HG02571 (cell line): Measurements from ENCODE around the gene IFNAR2.

Experiments
- ATAC-seq: cut with Tn5 transposase; IDR thresholded peaks from one replicate; pipeline ENCODE4 v1.9.1; 2021; ENCODE audit warnings: mild to moderate bottlenecking, moderate library complexity; ENCODE audit not compliant: unreplicated experiment

IFNAR2 gene

DNA sequence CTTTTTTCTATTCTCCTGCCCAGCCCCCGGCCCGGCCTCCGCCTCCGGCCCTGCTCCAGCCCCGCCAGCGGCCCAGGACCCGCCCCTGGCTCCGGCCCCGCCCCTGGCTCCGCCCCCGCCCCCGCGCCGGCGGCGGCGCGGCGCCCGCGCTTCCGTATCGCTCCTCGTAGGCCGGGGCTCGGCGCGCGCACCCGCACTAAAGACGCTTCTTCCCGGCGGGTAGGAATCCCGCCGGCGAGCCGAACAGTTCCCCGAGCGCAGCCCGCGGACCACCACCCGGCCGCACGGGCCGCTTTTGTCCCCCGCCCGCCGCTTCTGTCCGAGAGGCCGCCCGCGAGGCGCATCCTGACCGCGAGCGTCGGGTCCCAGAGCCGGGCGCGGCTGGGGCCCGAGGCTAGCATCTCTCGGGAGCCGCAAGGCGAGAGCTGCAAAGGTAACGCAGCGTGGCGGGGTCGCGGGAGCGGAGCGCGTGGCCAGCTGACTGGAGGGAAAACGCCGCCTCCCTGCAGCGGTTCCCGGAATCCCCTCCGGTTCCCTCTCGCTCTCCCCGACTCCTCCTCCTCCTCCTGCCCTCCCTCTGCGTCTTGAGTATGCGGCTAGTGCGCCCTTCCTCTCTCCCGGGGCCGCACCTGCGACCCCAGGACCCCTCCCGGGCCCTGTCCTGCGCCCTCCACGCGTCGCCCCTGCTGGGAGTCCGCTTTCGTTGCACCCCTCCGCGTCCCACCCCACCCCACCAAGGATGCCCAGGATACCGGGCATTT, at the start of gene IFNAR2:
IFNAR2 (plus strand) TSS at position 155 of the 761 bp plus-strand sequence. CDS start 11,985 bp downstream, outside the sequence.
- peak; percentile 60 for ATAC-seq

DNA sequence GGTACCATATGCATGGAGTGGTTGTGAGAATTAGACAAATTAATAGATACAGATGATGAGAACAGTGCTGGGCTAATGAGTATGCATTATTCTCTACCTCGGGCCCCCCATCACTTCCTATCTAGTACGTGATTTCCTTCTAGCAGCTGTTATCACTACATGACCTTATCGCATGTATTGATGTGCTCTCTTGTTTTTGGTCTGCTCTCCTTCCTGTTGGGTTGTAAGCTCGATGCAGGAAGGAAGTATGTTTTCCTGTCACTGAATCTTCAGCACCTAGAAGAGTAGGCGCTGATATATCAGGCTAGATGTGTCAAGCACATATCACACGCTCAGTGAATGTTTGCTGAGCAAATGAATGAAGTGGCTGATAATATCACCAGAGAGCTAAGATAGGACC, 43.9 kb upstream of the IFNAR2 start:
- ATAC-seq: no peak

DNA sequence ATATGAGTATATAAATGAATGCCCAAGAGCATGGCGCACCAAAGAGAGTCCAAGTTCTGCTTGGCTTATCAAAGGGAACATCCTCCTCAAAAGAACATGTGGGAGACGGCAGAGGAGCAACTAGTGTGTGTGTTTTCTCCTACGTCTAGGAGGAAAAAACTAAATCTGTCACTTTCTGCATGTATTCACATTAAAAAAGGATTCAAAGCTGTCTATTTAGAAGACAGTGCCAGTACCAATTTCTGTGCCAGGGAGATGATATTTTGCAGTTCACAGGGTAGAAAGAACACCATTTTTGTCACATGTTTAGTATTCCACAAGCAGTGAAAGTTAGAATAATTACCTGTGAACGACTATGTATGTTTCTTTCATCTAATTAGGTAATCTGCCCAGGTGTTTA, 42.5 kb upstream of the IFNAR2 start:
- no peak for ATAC-seq

DNA sequence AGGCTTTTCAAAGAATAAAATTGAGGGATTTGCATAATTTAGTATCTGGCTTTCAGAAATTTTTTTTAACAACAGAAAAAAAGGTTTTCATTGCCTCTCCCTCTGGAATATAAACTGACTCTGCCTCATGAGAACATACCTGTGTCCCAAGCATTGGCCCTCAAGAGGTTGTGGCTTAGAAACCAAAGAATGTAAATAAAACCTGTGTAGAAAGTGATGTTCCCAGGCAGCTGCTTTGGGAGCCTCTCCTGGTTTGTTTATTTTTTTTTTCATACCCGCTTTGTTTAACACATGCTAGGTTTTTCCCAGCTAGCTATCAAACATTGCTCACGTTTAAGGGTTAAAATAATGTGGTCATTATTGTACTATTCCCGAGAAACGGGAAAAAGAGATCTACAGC, 40.5 kb upstream of the IFNAR2 start:
- no peak for ATAC-seq

DNA sequence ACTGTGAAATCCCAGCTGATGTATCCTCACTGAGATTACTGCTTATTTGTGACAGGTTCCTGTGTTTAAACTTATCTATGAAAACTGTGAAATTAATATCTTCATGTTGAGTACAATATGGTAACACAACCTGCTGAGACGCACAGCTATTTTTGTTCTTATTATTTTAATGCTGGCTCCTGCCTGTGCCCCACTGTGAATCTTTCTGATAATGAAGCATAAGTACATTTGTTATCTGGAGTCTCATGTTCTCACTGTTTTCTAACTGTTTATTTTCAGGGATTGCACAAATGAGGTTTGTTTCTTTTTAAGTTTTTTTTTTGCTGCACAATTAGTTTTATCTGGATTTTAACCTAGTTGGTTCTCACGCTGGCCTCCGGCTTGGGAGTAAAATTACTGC, 39.9 kb upstream of the IFNAR2 start:
- no peak for ATAC-seq

DNA sequence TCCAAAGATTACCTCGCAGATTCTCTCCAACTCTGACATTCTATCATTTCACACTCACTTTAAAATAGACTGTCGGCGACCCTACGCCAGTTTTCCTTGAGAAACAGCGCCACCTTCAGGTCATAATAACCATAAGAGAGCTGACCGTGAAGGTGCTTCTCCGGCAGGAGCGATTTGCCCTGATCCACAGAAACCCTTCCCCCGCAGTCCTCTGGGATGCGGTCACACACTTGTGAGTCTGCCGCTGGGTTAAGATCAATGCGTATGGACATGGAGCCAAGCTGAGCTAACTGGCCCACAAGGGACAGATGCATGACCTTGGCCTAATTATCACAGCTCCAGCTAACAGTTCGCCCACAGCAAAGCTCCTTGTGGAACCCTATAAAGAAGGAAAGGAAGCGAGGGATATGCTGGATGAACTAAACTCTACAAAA, 32.8 kb upstream of the IFNAR2 start:
- ATAC-seq: no peak

DNA sequence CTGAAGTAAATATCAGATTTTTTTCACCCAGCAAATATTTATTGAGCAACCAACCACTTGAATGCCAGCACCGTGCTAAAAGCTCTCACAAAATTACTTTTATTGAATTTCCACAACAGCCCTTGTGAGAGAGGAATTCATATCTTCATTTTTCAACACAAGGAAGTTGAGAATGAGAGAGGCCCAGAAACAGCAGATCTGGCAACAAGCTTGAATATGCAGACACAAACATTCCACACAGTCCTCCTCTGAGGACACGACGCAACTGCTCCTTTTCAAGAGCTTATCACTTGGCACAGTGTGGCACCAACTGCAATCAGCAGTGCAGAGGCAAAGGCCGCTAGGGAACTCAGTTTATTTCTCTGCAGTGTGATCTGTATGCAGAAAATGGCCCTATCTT, 32.2 kb upstream of the IFNAR2 start:
- no peak for ATAC-seq

DNA sequence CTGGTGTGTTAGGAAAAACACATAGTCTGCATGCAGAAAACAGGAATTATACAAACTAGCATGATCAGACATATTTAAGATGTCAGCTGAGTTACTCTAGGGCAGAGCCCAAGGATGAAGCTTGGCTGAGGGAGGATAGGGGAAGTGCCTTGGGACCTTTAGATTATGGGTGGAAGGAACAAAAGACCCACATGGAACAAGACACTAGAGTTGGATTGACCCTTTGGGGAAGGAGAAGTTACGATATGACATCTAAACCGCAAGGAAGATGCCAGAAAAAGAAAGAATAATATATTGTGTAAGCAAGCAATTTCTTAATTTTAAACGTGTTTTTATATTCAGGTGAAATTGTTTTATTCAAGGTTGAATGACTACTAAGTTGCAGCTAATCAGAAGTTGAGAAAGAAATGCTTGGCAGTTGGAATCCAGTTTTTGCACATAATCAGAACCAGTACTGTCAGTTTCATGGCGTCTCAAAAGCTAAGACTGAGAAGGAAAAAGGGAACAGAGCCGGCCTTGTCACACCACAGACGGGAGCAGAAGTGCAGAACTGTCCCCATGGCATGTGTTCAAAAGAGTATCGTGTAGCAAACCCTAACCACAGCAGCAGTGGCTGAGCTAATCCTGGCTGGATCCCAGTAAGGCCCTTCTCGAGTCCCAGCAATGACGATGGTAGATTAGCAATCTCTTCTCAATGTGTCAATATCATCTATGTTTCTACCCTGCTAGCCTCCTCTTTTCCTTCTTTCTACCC, 31.2 kb upstream of the IFNAR2 start:
- no peak for ATAC-seq

DNA sequence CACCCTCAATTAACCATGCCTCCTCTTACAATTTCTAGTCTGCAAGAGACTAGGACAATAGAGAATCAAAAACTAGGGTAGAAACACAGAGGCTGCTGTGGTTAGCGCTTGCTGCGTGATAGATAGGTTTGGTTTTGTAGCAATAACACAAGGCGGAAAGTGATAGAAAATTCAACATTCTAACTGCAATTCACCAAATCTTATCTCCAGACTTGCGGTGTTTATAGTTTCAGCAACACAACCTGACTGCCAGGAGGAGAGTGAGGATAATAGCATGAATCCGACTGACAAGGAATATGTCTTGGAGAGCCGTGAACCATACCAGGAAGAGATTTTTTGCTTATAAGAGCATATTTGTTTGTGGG, 30.7 kb upstream of the IFNAR2 start:
- ATAC-seq: no peak

DNA sequence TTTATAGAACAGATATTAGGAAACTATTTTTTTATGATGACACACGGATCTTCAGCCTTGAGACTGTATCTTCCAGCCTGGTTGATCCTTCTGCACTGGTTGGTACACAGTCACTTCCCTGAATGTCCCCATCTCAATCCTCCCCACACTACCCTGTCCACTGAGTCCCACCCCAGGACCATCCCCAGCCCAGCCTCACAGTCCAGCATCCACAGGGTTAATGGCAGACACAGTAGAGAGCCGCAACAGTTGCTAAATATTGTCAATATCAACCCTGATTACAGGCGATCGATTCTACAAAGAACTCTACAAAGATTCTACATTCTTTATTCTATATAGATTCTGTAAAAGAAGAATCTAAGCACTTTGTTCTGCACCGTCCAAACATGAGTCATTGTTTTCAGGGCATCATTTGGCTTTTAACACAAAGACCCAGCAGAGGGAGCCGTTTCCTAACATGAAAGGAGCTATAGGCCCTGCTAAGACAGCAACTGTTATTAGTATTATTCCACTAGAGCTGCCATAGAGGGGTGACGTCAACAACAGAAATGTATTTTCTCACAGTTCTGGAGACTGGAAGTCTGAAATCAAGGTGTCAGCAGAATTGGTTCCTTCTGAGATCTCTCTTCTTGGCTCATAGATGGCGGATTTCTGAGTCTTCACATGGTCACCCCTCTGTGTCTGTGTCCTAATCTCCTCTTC, 30.1 kb upstream of the IFNAR2 start:
- peak; percentile 63 for ATAC-seq

DNA sequence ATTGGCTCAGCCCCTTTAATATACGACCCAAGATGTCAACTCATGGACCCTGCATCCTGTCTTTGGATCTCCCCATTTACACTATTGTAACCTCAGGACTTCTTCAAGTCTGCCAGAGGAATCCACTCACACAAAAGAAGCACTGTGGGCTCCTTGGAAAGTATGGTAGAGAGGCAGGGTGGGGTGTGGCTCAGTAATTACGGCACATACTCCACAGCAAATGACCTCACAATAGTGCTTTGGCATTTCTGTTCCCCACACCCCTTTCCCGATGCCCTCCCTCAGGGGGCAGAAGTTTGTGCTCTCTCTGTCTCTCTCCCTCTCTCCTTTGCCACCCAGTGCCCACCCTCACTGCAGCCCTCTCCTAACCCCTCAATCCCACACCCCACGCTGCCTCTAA, 27.8 kb upstream of the IFNAR2 start:
- ATAC-seq: no peak

DNA sequence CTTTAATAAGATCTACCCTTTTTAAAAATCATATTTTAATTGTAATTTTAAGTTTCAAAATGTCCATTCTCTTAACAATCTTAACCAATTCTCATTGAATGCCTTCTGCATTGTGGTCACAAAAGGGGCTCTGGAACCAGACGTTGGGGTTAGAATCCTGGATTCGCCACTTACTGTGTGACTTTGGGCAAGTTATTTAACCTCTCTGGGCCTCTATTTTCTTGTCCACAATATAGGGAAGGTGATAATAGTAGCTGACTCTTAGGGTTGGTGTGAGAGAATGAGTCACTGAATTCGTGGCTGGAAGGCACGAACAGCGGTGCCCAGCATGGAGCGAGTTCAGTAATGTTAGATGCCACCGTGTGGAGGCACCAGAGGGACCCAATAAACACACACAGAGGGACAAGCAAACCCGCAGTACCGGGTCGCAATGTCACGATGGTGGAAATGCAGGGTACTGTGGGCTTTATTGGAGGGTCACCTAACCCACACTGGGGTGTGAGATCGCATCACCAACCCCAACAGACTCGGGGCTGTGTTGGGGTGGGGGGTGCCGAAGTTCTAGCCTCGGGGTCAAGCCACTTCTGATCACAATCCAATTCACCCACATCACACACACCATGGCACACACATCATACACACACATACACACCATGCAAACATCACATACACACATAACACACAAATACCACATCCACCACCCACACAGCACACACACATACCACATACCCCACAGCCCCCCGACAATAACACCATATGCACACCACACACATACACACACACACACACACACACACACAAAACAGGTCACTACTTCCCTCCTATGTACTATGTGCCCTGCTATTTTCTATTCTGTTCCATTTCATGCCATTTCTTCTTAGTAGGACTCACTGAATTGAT, 27.0 kb upstream of the IFNAR2 start:
- ATAC-seq: no peak

DNA sequence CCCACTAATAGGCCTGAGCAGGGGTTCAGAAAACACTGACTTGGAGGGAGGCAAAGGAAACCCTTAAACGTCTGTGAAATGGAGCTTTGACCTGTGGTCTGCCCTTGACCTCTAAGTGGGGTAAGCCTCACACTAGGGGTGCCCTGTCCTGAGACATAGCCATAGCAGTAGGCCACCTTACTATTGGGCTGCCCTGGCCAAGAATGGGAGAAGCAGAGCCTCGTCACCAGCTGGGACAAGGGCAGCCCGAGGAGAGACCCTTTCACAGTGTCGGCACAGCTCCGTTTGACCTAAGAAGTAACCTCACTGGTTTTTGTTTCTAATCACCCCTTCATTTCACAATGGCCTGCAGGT, 26.4 kb upstream of the IFNAR2 start:
- no peak for ATAC-seq

DNA sequence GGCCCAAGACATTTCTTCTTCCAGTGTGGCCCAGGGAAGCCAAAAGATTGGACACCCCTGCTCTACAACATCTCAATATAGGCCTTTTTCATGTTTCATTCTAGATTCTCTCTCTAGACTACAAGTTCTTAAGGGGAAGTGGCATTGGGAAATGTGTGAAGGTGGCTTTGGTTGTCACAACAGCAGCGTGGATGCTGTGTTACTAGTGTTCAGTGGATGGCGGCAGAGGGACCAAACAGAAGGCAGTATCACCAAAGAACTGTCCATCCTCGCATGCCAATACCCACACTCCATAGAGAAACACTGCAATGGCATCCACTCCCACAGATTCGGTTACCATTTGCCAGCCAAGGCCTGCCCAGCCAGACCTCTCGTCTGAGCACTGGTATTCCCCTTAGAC, 24.3 kb upstream of the IFNAR2 start:
- ATAC-seq: no peak

DNA sequence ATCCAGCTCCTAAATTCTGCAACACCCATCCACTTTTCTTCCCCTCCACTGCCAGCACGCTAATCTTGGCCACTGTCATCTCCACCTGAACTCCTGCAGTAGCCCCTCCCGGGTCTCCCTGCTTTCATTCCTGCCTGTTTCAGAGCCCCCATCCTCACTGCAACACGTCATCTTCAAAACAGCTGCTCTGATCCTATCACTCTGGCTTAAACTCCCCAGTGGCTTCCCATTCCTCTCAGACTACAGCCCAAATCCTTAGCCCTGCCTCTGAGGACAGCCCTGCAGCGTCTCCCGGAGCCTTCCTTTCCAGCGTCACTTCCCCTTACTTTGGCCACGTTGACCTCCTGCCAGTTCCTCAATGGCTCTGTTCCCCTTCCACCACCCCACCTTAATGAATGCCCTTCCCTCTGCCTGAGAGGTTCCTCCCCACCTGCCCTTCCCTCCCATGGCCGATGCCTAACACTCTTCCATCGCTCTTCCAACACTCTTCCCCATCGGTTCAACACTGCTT, 22.9 kb upstream of the IFNAR2 start:
- ATAC-seq: no peak

DNA sequence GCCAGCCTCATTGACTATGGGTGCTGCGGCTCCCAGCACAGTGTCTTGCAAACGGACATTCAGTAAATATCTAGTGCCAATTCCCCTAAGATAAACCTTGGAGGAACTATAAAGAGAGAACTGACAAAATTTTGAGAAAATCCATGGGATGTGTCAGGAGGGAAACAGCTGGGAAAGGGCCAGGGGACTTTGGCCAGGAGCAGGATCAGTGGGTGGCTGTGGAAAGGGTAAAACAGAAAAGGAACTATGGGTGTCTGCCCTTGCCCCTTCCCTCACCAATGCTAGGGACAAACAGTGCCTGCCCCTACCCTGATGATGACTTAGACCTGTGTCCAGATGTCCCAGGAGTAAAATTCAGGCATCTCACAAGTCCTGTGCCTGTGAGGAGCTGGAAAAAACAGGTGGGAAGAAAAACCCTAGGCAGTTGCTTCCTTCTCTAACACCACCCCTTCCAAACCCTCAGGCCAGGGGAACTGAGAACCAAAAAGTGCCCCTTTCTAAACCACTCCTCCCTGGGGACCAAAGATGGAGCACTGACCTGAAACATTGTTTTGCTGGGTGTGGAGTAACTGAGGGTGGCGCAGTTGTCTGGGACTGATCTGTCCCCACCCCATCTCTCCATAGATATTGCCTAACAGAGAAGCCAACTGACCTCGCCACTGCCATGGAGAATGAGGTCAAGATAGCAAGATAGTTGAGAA, 22.1 kb upstream of the IFNAR2 start:
- no peak for ATAC-seq

DNA sequence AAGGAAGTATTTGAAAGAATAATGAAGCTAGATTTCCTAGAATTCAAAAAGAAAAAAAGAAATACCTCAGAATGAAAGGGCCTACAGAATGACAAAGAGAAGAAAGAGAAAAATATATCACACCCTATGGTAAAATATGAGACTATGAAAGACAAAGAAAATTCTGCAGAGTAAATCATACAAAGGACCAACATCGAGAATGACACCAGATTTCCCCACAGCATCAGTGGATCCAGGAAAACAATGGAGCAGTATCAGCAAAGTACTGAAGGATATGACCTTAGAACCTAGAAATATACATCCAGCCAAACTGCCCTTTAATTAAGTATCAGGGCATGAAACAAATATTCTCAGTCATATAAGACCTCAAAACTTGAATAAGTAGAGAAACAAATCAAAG, 21.2 kb upstream of the IFNAR2 start:
- ATAC-seq: no peak

DNA sequence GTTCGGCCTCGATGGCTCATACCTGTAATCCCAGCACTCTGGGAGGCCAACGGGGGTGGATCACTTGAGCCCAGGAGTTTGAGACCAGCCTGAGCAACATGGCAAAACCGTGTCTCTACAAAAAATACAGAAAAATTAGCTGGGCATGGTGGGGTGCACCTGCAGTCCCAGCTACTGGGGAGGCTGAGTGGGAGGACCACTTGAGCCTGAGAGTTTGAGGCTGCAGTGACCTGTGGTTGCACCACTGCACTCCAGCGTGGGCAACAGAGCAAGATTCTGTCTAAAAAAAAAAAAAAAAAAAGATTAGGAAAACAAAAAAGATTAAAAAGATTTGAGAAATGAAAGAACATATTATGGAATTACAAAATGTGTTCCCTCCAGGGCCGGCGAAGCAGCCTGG, 18.4 kb upstream of the IFNAR2 start:
- no peak for ATAC-seq

DNA sequence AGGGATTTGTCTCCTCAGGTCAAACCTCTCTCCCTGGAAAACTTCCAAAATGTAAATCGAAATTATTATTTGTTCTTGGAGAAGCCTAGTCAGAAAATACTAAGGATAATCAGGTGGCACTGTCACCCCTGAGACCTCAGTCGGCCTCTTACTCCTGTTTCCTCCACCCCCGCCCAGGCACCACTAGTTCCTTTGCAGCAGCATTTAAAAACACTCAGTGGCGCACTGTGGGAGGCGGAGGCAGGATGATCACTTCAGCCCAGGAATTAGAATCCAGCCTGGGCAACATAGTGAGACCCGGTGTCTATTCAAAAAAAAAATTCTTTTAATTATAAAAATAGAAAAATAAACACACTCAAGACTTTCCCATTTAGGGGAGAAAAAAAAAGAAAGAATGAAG, 18.0 kb upstream of the IFNAR2 start:
- ATAC-seq: no peak

DNA sequence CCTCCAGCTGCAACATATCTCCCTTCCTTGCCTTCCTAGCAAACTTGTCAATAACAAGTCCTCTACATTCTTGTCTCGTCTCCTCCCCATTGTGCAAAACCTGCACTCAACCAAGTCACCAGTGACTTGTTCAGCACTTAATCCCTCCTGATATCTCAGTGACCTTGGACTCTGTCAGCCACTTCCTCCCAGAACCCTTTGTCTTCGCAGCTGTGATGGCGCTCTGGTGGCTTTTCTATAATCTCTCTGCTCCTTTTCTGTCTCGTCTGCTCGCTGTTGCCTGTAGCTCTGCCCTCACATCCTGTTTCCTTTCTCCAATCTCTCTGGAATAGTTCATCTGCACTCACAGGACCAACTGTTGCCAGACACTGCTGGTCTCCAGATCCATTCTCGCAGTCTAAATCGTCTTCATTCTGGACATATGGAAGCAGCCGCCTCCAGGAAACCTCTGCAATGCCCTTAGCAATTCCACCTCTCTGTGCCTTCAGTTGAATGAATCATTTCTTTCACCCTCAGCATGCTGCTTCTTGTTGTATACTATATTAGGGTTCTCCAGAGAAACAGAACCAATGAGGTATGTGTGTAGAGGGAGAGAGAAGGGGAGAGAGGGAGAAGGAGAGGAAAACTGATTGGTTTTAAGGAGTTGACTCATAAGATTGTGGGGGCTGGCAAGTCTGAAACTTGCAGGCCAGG, 17.4 kb upstream of the IFNAR2 start:
- ATAC-seq: no peak
